ENCODE data around the gene TRAF2. TPM values are rescaled to one million over a fixed set of nuclear protein-coding genes. Genes with fewer than 3 reads are reported as not detected.
"Not testable (repeated sequence)": the region's sequence is repeated elsewhere in the genome, so short reads cannot be mapped to it uniquely, and the experiment has no call there.

TRAF2 gene
- total RNA-seq, 1 experiment from 2014 or later = 8.1 TPM

DNA sequence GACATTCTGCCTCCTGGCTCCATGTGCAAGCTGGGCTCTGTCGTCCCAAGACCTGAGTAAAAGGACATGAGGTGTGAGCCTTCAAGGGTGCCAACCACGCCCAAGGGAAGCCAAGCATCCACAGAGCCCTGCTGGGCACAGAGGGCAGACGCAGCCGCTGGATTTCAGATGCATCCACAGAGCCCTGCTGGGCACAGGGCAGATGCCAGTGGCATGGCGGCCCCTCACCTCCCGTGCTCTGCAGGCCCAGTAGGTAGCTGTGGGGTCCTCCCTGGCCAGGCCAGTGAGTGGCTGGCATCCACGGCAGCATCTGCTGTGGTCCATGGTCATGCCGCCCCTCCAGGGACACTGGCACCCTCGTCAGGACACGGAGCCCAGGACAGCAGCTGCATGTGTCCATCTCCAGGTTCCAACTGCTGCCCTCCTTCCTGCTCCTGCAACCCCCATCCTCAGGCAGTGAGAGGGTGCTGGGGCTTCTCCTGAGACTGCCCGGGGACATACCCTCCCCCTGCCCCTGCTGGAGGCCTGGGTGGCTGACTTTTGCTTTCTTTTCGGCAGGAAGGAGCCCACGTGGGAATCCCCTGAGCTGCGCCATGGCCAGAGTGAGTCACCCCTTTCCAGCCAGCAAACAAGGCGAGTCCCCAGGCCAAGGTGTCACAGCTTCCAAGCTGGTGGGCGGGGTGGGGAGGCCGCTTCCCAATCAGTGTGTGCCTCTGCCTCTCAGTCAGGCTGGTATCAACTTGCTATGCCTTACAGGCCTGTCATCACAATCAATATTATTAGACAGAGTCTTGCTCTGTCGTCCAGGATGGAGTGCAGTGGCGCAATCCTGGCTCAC, 4.0 kb upstream of the TRAF2 start:
- peak; percentile 86 for DNase-seq (ENCODE audit: low spot score)

DNA sequence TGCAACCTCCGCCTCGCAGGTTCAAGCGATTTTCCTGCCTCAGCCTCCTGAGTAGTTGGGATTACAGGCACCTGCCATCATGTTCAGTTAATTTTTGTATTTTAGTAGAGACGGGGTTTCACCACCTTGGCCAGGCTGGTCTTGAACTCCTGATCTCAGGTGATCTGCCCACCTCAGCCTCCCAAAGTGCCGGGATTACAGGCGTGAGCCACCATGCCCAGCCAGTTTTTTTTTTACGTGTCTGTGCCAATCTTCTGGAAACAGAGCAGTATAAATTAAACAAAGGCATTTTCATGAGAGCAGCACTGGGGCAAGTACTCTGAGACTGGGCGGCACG, 3.4 kb upstream of the TRAF2 start:
- DNase-seq (ENCODE audit: low spot score) = not testable (repeated sequence)

DNA sequence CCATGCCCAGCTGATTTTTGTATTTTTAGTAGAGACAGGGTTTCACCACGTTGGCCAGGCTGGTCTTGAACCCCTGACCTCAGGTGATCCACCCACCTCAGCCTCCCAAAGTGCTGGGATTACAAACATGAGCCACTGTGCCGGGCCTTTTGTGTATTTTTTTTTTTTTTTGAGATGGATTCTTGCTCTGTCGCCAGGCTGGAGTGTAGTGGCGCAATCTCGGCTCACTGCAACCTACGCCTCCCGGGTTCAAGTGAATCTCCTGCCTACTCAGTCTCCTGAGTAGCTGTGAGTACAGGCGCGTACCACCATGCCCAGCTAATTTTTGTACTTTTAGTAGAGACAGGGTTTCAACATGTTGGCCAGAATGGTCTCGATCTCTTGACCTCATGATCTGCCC, 2.6 kb upstream of the TRAF2 start:
- not testable (repeated sequence) for DNase-seq (ENCODE audit: low spot score)

DNA sequence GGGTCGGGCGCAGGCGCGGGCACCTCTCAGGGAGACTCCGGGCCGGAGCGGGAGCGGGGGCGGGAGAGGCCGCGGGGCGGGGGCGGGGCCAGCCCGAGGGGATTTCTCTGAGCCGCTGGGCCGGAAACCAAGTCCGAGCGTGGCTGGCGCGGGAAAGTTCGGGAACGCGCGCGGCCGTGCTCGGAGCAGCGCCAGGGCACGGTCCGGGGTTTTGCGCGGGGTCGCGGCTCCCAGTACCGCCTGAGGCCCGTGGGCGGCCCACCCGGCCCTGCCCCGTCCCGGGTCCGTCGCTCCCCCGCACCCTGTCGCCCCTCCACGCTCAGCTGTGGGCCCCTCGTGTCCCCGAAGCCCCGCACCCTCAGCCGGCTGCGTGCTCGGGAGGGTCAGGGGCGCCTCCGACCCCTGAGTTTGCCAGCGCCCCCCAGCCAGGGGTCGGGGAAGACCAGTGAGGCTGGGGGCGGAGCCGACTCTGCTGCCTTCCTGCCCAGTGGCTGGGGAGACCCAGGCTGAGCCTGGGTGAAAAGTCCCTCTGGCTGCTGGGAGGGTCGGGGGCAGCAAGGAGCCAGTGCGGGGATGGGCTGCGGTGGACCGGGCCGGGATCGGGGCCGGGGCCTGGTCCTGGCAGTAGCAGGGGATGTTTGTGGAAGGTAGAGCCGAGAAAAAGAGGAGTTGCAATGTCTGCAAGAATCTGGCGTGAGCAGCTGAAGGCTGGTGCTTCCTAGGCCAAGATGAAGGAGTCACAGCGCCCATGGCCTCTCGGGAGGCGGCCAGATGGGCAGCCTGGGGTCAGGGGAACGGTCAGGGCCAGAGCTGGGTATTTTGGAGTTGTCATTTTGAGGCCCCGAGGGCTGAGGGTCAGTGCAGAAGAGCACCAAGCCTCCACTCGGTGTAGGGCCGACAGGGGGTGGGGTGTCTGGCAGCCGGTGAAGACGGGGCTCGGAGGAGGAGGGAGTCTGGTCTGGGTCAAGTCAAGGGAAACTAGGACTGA, 588 bp downstream of the TRAF2 start:
- no peak for DNase-seq (ENCODE audit: low spot score)

DNA sequence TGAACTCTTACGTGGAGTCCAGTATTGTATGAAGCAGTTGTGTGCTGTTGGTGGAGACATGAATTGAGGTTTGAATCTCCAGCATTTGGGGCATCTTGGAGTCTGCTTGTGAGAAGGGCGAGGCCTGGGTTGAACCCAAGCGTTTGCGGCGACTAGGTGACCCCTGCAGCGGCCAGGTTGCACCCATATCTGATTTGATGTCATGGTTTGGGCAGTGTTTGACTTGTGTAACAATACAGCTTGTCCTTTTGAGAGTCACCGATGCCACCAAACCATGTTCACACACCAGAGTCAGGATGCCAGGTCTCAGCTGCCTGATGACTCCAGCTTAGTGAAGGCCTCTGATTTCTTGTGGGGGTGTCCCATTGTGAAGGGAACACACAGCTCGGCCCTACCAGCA, 2.1 kb downstream of the TRAF2 start:
- no peak for DNase-seq (ENCODE audit: low spot score)

DNA sequence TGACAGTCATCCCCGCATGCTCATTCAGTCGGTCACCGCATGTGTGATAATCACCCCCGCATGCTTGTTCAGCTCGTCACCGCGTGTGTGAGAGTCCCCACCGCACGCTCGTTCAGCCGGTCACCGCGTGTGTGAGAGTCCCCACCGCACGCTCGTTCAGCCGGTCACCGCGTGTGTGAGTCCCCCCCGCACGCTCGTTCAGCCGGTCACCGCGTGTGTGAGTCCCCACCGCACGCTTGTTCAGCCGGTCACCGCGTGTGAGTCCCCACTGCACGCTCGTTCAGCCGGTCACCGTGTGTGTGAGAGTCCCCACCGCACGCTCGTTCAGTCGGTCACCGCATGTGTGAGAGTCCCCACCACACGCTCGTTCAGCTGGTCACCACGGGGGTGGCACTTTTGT, 3.5 kb downstream of the TRAF2 start:
- DNase-seq (ENCODE audit: low spot score) = no peak

DNA sequence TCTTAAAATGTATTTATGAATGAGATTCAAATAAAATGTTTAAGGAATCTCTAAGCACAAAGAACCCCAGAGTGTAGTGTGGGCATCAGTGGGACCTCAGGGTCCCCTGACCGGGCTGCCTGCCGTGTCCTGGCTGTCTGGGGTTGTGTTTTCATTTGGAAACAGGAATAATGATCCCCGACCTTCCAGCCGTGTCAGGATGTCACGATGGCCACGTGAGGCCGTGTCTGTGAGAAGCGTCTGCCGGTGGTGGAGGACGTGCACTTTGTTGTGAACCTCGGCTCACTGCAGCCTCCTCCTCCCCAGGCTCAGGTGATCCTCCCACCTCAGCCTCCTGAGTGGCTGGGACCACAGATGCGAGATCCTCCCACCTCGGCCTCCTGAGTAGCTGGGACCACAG, 4.3 kb downstream of the TRAF2 start:
- no peak for DNase-seq (ENCODE audit: low spot score)

DNA sequence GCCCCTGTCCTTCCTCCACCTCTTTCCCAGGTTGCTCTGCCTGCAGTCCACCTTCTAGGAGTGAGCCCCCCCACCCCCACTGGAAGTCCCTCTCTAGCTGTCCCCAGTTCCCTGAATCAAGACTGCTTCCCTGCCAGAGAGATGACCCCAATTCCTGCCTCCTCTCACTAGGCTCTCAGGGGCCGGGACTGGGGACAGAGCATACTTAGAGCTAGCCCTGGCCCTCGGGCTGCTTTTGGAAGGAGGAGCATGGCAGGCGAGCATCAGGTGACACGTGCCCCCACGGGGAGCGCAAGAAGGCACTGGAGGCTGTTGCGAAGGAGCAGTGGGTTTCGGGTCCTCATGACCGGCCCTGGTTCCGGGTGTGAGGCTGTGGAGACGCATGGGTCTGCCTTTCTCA, 9.7 kb downstream of the TRAF2 start:
- no peak for DNase-seq (ENCODE audit: low spot score)

DNA sequence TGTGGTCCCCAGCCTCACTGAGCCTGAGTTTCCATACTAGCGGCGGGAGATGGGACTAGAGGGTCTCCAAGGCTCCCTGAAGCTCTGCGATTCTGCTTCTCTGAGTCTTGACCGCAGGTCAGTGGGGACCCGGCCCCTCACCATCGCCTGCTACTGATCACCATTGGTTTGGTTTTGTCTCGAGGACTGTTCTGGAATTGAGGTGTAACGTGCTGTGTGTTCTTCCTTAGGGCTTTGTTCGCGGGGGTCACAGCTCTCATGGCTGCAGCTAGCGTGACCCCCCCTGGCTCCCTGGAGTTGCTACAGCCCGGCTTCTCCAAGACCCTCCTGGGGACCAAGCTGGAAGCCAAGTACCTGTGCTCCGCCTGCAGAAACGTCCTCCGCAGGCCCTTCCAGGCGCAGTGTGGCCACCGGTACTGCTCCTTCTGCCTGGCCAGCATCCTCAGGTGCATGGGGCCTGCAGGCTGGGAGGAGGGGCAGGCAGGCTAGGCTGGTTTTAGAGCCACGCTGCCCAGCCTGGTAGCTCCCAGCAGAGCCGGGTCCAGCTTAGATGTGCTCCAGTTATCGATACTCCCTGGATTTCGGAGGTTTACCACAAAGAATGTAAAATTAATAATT, 12.3 kb downstream of the TRAF2 start:
- DNase-seq (ENCODE audit: low spot score) = no peak

DNA sequence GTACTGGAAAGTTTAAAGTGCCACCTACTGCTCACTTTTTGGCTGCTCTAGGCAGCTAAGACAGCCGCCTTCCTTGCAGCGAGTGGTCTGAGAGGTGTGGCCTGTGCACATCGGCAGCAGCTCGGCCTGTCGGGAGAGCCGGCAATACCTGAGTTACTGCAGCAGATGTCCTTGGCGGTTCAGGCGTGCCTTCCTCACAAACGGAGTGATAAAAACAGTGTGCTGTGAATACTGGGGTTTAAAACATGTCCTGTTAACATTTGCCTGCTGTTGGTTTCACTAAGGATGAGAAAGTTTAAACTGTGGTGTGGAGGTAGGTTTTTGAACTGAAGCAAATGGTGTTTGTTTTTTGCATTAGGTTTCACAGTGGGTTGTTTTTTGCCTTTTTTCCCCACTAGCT, 12.9 kb downstream of the TRAF2 start:
- DNase-seq (ENCODE audit: low spot score) = no peak

DNA sequence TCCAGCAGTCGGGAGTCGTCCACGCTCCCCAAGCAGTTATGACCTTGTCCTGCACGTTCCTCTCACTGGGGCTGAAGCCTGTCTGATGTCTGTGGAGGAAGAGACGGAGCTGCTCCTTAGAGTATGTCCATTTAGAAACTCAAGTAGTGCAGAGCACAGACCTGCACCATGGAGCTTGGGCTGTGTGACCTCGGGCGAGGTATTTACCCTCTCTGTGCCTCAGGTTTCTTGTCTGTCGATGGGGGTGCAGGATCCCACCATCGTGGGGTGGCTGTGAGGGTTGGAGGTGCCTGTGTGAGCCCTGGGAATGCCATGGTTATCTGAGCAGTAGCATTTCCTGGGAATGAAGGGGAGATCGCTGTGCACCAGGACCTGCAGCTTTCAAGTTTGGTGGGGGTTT, 14.2 kb downstream of the TRAF2 start:
- DNase-seq (ENCODE audit: low spot score) = no peak

DNA sequence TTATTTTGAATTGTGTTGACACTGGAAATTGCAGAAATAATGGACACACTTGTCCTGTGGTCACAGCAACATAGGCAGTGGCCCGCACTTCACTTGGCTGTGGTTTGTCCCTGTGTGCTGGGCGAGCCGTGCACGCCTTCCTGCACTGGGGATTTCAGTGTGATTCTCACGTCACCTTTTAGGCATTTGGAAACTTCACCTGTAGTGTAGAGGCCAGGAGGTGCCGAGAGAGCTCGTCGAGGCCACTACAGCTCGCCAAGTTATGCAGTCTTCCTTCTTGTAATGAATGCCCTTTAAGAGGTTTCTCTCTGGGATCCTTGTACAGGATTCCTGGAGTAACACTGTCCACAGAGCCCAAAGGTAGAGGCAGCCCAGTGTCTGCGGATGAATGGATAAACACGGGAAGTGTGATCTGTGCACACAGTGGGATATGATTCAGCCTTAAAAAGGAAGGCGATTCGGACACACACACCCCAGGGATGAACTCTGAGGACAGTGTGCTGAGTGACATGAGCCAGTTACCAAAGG, 14.7 kb downstream of the TRAF2 start:
- DNase-seq (ENCODE audit: low spot score) = no peak

DNA sequence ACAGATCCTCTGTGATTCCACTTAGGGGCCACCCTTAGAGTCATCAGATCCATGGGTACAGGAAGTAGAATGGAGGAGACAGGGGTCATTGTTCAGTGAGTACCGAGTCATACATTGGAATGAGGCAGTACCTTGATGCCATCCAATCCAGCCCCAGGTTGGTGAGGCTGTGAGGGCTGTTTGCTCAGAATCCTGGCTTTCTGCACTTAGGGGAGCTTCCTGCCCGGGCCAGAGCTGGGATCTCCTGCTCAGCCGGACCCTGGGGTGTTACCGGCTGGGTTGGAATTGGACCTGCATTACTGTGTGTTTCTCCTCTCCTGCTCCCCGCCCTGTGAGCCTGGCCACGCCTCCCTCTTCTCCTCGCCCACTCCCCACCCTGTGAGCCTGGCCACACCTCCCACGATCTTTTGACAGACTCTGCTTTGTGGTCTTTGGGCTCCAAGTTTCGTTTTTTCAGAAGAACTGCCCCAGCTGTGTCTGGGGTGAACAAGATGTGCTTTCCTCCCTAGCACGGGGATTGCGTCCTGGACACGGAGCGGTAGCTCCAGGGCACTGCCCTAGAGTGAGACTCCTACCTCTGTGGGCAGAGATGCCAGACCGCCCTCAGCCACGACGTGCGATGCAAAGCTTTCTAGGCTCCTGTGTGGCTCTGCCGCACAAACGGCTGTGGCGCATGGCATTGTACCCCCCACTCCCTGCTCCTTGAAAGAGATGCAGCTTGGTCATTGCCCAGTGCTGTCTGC, 15.4 kb downstream of the TRAF2 start:
- peak; percentile 36 for DNase-seq (ENCODE audit: low spot score)

DNA sequence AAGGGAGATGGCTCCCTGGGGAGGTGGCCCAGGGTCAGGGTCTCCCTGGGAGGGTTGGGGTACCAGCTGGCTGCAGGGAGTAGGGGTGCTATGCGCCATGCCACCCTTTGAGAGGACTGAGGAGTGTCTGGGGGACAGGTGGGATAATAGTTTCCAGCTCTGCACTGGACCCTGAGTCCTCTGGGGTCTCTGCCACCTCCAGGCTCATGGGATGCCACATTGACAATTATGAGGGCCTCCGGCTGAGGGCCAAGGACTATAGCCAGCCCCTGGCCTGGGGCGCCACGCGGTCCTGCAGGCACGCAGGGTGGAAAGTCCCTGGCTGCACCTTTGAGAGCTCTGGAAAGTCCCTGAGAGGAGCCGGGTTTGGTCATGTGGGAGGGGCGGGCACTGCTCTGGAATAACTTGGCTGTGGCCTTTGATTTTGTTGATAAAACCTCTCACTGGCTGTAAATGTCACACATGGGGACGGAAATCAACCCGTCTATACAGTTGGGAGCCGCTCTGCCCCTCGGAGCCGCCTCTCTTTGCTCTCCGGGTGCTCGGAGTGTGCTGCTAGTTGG, 16.0 kb downstream of the TRAF2 start:
- DNase-seq (ENCODE audit: low spot score) = peak; percentile 69

DNA sequence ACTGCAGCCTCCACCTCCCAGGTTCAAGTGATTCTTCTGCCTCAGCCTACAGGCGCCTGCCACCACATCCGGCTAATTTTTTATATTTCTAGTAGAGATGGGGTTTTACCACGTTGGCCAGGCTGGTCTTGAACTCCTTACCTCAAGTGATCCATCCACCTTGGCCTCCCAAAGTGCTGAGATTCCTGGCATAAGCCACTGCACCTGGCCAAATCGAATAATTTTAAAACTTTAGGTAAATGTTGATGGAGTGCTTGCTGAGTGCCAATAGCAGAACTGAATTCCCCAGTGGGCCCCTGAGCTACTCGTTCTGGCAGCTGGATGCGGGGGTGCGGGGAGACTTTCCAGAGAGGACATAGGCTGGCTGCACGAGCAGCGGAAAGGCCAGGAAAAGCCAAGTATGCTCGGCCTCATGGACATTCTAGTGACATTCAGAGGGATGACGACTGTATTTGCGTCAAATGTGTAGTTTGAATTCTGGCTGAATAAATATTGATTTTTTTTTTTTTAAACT, 16.8 kb downstream of the TRAF2 start:
- DNase-seq (ENCODE audit: low spot score) = no peak

DNA sequence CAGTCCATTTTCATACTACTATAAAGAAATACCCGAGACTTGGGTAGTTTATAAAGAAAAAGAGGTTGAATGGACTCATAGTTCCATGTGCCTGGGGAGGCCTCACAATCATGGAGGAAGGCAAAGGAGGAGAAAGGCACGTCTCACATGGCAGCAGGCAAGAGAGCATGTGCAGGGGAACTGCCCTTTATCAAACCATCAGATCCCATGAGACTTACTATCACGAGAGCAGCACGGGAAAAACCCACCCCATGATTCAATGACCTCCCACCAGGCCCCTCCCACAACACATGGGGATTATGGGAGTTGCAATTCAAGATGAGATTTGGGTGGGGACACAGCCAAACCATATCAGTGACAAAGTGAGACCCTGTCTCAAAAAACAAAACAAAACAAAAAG, 19.9 kb downstream of the TRAF2 start:
- DNase-seq (ENCODE audit: low spot score) = no peak

DNA sequence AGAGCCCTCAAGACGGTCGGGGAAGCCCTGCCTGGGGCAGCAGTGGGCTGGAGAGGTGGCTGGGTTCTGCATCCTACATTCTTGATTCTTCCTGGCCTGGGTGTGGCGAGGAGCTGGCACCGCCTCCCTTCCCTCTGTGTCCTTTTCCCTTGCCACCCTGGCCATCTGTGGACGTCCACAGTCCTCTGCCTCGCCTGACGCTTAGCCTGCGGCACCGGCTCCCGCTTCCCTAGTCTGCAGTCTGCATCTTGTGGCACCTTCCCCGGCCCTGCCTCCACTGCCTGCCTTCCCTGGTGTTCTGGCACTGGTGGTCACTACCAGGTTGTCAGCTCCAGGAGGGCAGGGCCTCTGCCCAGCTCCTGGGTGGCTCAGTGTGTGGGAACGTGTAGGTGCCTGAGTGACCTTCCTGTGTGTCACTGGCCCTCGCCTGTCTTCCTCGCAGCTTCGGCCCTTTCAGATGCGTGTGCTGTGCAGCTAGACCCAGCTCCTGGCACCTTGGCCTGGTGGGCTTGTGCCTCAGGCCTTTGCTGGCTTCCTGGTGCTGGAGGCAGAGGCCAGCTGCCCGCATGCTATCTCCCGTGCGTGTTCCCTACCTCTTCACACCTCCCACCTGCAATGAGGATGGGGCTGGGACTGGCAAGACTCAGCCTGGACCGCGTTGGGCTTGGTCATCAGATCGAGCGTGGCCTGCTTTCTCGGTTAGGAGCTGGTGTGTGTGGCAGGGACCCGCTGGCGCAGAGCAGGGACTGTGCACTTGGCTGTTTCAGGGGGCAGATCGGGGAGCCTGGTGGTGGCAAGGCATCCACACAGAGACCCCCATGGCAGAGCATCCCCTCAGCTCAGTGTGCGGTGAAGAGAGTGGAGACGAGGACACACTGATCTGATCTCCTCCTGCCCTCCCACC, 20.9 kb downstream of the TRAF2 start:
- DNase-seq (ENCODE audit: low spot score) = no peak

DNA sequence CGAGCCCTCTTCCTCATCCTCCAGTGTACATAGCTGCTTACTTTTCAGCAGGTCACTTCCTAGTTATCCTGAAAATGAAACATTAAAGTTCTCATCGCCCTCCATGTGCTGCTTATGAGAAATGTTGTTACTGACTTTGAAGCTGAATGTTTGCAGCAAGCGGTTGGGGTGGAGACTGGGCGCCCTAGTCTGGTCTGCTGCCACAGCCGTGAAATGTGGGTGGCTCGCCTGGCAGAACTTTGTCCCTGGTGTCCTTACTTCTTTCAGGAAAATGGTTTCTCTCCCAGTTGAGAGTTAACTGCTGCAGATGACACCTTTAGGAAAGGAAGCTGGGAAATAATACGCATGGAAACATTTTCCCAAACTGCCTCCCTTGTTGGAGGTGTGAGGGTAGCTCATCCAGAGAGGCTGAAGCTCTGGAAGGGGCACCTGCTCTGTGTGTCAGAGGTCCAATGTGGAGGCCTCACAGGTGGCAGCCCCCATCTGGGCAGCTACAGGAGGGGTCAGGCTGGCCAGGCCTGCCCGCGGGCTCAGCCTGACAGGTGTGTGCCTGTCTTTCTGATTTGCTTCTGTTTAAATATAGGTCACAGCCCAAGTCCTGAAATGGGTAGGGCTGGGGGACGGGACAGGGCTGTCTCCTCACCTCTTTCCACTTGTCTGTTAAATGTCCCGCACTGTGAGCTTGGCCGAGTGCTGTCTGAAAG, 24.0 kb downstream of the TRAF2 start:
- no peak for DNase-seq (ENCODE audit: low spot score)

DNA sequence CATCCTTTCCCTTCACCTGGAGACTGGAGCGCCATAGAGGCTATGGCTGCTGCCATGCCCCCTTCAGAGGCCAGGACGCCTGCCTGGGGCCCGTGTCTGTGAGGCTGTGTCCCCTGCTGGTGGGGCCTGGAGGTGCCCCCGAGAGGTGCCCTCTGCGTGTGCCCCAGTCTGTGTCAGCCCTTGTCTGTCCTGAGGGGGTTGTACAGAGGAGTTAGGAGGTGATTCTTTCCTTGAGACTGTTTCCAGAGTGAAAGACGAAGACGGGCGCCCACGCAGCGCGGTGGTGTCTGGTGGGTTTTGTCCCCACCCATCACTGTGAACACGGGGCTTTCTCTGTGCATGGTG, 24.6 kb downstream of the TRAF2 start:
- DNase-seq (ENCODE audit: low spot score) = no peak

All from H4 (cell line).